HCT116 (cell line): Measurements from ENCODE around the gene TUBB6. TPM values are rescaled to one million over a fixed set of nuclear protein-coding genes. Genes with fewer than 3 reads are reported as not detected.

Source experiments
- ATAC-seq: fragments of 200-7000 bp; cut with Tn5 transposase; 2 replicates; pipeline ENCODE4 v1.9.1; 2020; ENCODE audit warnings: mild to moderate bottlenecking, moderate library complexity
- BruUV-seq: library from RNA; stranded (reverse); fragments of 400-500 nt; replicated peaks from 2 replicates; lab custom pipeline; 2021; lab: Mats Ljungman, UMichigan
- CTCF ChIA-PET: fragments of 300-600 bp; sonication (Branson Sonifier 250); formaldehyde crosslinking; loops from one replicate; lab custom pipeline; 2021; ENCODE audit warnings: antibody characterized with exemption; lab: Charles Lee
- POLR2A ChIA-PET: fragments of 300-600, 350-600 bp; sonication (Branson Sonifier 250); formaldehyde crosslinking; loops from one replicate; lab custom pipeline; 2021; ENCODE audit warnings: antibody characterized with exemption; lab: Charles Lee
- RAD21 ChIA-PET, 2 experiments: fragments of 300-600 bp; sonication (Branson Sonifier 250); formaldehyde crosslinking; loops; one replicate each; lab custom pipeline; 2023; ENCODE audit warnings: low total read pairs in 2 of 2; ENCODE audit not compliant: uncharacterized antibody in 2 of 2, unreplicated experiment in 2 of 2, low non-redundant PET in 1 of 2; lab: Charles Lee
- DNase-seq: peaks from one replicate; pipeline ENCODE4 v3.0.0-alpha.2; 2010; ENCODE audit warnings: low read depth, low spot score
- H2AFZ ChIP-seq: fragments of 200-600 bp; shearing (Covaris generic), sonication (generic); 2 replicates; pipeline ENCODE4 v1.6.1; 2017; ENCODE audit warnings: low read depth, mixed run types, mixed read lengths, antibody characterized with exemption, low read length; ENCODE audit not compliant: poor library complexity, severe bottlenecking
- H3K27ac ChIP-seq: 2 replicates; pipeline ENCODE4 v1.5.1; 2012; ENCODE audit warnings: low read depth, low read length
- H3K27me3 ChIP-seq: fragments of 200-600 bp; sonication (generic); 2 replicates; pipeline ENCODE4 v1.6.1; 2016; ENCODE audit warnings: mixed run types, low read length, mixed read lengths; ENCODE audit not compliant: insufficient read depth
- H3K36me3 ChIP-seq, 2 experiments: fragments of 200-500 bp in 1 of 2; fragments of 200-600 bp in 1 of 2; sonication (Bioruptor generic) in 1 of 2; sonication (generic) in 1 of 2; 2 replicates each; pipeline versions ENCODE4 v1.5.1 to v1.6.1; 2014 to 2016; ENCODE audit warnings: low read length in 2 of 2, inconsistent platforms in 1 of 2, mixed read lengths in 1 of 2, mixed run types in 1 of 2; ENCODE audit not compliant: insufficient read depth in 2 of 2, control insufficient read depth in 1 of 2
- H3K4me1 ChIP-seq, 2 experiments: fragments of 200-600 bp in 1 of 2; sonication (generic) in 1 of 2; 2 replicates each; pipeline versions ENCODE4 v1.5.1 to v1.6.1; 2012 to 2017; ENCODE audit warnings: low read length in 2 of 2, inconsistent platforms in 1 of 2, mild to moderate bottlenecking in 1 of 2, mixed read lengths in 1 of 2, mixed run types in 1 of 2, moderate library complexity in 1 of 2; ENCODE audit not compliant: insufficient read depth in 2 of 2, control insufficient read depth in 1 of 2
- H3K4me2 ChIP-seq: fragments of 200-600 bp; sonication (generic); 2 replicates; pipeline ENCODE4 v1.6.1; 2017; ENCODE audit warnings: mixed run types, low read length, mixed read lengths
- H3K4me3 ChIP-seq, 2 experiments: fragments of 200-600 bp in 1 of 2; sonication (generic) in 1 of 2; replicated peaks in 1 of 2; 2 replicates each; pipeline ENCODE4 v1.5.1; 2011 to 2016; ENCODE audit warnings: low read length in 2 of 2, control low read depth in 1 of 2, low read depth in 1 of 2, mild to moderate bottlenecking in 1 of 2, mixed read lengths in 1 of 2, mixed run types in 1 of 2
- H3K79me2 ChIP-seq: fragments of 200-600 bp; sonication (generic); 2 replicates; pipeline ENCODE4 v1.6.1; 2017; ENCODE audit warnings: mild to moderate bottlenecking, mixed run types, low read length, moderate library complexity, mixed read lengths; ENCODE audit not compliant: insufficient read depth
- H3K9ac ChIP-seq: fragments of 200-600 bp; sonication (generic); 2 replicates; pipeline ENCODE4 v1.6.1; 2016; ENCODE audit warnings: low read length, mixed read lengths
- H3K9me2 ChIP-seq: fragments of 200-600 bp; sonication (generic), shearing (Covaris generic); 2 replicates; pipeline ENCODE4 v1.6.1; 2017; ENCODE audit warnings: mixed run types, mild to moderate bottlenecking, moderate library complexity; ENCODE audit not compliant: insufficient read depth
- H3K9me3 ChIP-seq, 2 experiments: fragments of 200-500 bp in 1 of 2; fragments of 200-600 bp in 1 of 2; sonication (Bioruptor generic) in 1 of 2; sonication (generic) in 1 of 2; 2 replicates each; pipeline ENCODE4 v1.6.1; 2014 to 2017; ENCODE audit warnings: low read length in 2 of 2, mixed read lengths in 2 of 2, inconsistent platforms in 1 of 2, low read depth in 1 of 2, mild to moderate bottlenecking in 1 of 2, mixed run types in 1 of 2, moderate library complexity in 1 of 2; ENCODE audit not compliant: control insufficient read depth in 1 of 2, insufficient read depth in 1 of 2
- H4K20me1 ChIP-seq: fragments of 200-600 bp; sonication (generic), shearing (Covaris generic); 2 replicates; pipeline ENCODE4 v1.6.1; 2017; ENCODE audit warnings: mixed run types, mild to moderate bottlenecking, moderate library complexity; ENCODE audit not compliant: insufficient read depth
- CBX3 ChIP-seq: IDR thresholded peaks from 2 replicates; pipeline ENCODE4 v1.6.1; 2012; ENCODE audit warnings: low read depth
- CEBPB ChIP-seq: IDR thresholded peaks from 2 replicates; pipeline ENCODE4 v1.6.1; 2012; ENCODE audit warnings: low read depth
- EGR1 ChIP-seq: IDR thresholded peaks from 2 replicates; pipeline ENCODE4 v1.6.1; 2012; ENCODE audit warnings: low read depth
- ELF1 ChIP-seq: IDR thresholded peaks from 2 replicates; pipeline ENCODE4 v1.6.1; 2012; ENCODE audit warnings: low read depth, borderline replicate concordance
- EZH2 ChIP-seq: fragments of 200-600 bp; sonication (generic); IDR thresholded peaks from 2 replicates; pipeline ENCODE4 v1.6.1; 2017; ENCODE audit warnings: antibody characterized with exemption, mixed run types
- EZH2phosphoT487 ChIP-seq: fragments of 200-600 bp; IDR thresholded peaks from 2 replicates; pipeline ENCODE4 v1.6.1; 2018; ENCODE audit warnings: antibody characterized with exemption, borderline replicate concordance
- FOSL1 ChIP-seq: IDR thresholded peaks from 2 replicates; pipeline ENCODE4 v1.6.1; 2012; ENCODE audit warnings: low read depth
- JUND ChIP-seq: IDR thresholded peaks from 2 replicates; pipeline ENCODE4 v1.6.1; 2012
- POLR2A ChIP-seq: IDR thresholded peaks from 2 replicates; pipeline ENCODE4 v1.7.0; 2011; ENCODE audit warnings: borderline replicate concordance; ENCODE audit not compliant: insufficient read depth, insufficient read length; ENCODE audit errors: extremely low read depth
- POLR2AphosphoS5 ChIP-seq: IDR thresholded peaks from 2 replicates; pipeline ENCODE4 v1.6.1; 2011; ENCODE audit warnings: mild to moderate bottlenecking, low read depth, low read length, moderate library complexity
- SIN3A ChIP-seq: IDR thresholded peaks from 2 replicates; pipeline ENCODE4 v1.6.1; 2012; ENCODE audit warnings: low read depth
- SP1 ChIP-seq: IDR thresholded peaks from 2 replicates; pipeline ENCODE4 v1.6.1; 2012; ENCODE audit warnings: low read depth
- SRF ChIP-seq: IDR thresholded peaks from 2 replicates; pipeline ENCODE4 v1.6.1; 2012; ENCODE audit warnings: low read depth
- TCF7L2 ChIP-seq: IDR thresholded peaks from 2 replicates; pipeline ENCODE4 v1.7.0; 2011; ENCODE audit warnings: borderline replicate concordance, inconsistent platforms; ENCODE audit not compliant: insufficient read depth, insufficient read length; ENCODE audit errors: extremely low read depth
- ZFX ChIP-seq: fragments of 450-650 bp; IDR thresholded peaks from 2 replicates; pipeline ENCODE4 v1.6.1; 2017
- ZNF274 ChIP-seq: fragments of 200-500 bp; sonication (Bioruptor generic); IDR thresholded peaks from 2 replicates; pipeline ENCODE4 v1.6.1; 2014; ENCODE audit warnings: mild to moderate bottlenecking, low read depth, low read length, inconsistent platforms
- intact Hi-C: fragments of 100-400 bp; cut with micrococcal nuclease; formaldehyde crosslinking; loops from 2 replicates; pipeline ENCODE4 v1.10.0; 2022
- total RNA-seq: library from RNA; stranded (reverse); gene quantifications from one replicate; pipeline ENCODE4 v1.2.1, GENCODE V29; 2021; ENCODE audit not compliant: unreplicated experiment
- TF ChIP-seq, protein P1 (sequence below), 3 experiments: fragments of 200-600 bp in 1 of 3; sonication (generic) in 1 of 3; IDR thresholded peaks in 2 of 3; conservative IDR thresholded peaks in 1 of 3; 2 replicates each; pipeline ENCODE4 v1.5.1; 2012 to 2017; ENCODE audit warnings: low read depth in 2 of 3, low read length in 2 of 3, antibody characterized with exemption in 1 of 3, borderline replicate concordance in 1 of 3, control low read depth in 1 of 3, mild to moderate bottlenecking in 1 of 3, mixed read lengths in 1 of 3, mixed run types in 1 of 3, moderate library complexity in 1 of 3; ENCODE audit not compliant: insufficient read depth in 1 of 3
- TF ChIP-seq, protein P2 (sequence below): IDR thresholded peaks from 2 replicates; pipeline ENCODE4 v1.6.1; 2012
- TF ChIP-seq, protein P3 (sequence below): IDR thresholded peaks from 2 replicates; pipeline ENCODE4 v1.6.1; 2012
- TF ChIP-seq, protein P4 (sequence below): IDR thresholded peaks from 2 replicates; pipeline ENCODE4 v1.6.1; 2011; ENCODE audit warnings: mild to moderate bottlenecking, low read length, moderate library complexity; ENCODE audit not compliant: insufficient replicate concordance; ENCODE audit errors: extremely low read depth

Gene TUBB6
- total RNA-seq, 1 experiment from 2014 or later: 87.4 TPM

DNA sequence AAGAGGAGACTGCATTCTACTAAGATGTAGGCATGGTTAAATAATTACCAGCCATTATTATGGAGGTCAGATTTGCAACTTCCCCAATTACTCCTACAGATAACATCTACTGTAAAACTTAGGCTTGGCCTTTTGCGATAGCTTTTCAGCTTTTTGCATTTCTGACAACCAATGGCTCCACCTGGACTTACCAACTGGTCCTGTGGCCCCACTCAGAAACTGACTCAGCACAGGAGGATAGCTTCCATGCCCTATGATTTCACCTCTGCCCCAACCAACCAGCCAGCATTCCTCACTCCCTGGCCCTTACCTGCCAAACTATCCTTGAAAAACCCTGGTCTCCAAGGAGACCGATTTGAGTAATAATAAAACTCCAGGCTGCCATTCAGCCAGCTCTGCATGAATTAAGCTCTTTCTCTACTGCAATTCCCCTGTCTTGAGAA is 28.2 kb downstream of the TUBB6 start:
- no peak overlapping the region for H3K4me2 ChIP-seq
- no peaks in the 10 kb centered on the region for H3K9me3 ChIP-seq
- H2AFZ ChIP-seq: no peak overlapping the region
- ChIA-PET CTCF (interaction anchor here (1.4 kb wide), 1 partner anchor 8 kb away, joined by 7 read pairs; no protein-coding TSS in a partner anchor), RAD21 (no interaction called here), POLR2A (no interaction called here)
- no peak overlapping the region for H3K27ac ChIP-seq
- no peaks in the 10 kb centered on the region for H3K79me2 ChIP-seq
- H3K27me3 ChIP-seq: no peaks in the 10 kb centered on the region
- H3K4me3 ChIP-seq: no peak overlapping the region
- H3K36me3 ChIP-seq: peaks cover 11 to 27% of the 10 kb centered on the region in 2 experiments
- TF ChIP-seq, protein P1, sequence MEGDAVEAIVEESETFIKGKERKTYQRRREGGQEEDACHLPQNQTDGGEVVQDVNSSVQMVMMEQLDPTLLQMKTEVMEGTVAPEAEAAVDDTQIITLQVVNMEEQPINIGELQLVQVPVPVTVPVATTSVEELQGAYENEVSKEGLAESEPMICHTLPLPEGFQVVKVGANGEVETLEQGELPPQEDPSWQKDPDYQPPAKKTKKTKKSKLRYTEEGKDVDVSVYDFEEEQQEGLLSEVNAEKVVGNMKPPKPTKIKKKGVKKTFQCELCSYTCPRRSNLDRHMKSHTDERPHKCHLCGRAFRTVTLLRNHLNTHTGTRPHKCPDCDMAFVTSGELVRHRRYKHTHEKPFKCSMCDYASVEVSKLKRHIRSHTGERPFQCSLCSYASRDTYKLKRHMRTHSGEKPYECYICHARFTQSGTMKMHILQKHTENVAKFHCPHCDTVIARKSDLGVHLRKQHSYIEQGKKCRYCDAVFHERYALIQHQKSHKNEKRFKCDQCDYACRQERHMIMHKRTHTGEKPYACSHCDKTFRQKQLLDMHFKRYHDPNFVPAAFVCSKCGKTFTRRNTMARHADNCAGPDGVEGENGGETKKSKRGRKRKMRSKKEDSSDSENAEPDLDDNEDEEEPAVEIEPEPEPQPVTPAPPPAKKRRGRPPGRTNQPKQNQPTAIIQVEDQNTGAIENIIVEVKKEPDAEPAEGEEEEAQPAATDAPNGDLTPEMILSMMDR (IDR thresholded peaks at IDR 0.05 in 2 of 3, conservative IDR thresholded peaks at IDR 0.05 in 1 of 3; ENCODE audit: borderline replicate concordance in 1 of 3, insufficient read depth in 1 of 3, low read depth in 2 of 3, low read length in 2 of 3): no peak
- TF ChIP-seq EZH2phosphoT487 (no peak), SP1 (no peak), POLR2A (no peak), ZFX (no peak), EGR1 (no peak), CBX3 (no peak), SRF (no peak), TCF7L2 (no peak), CEBPB (no peak), FOSL1 (no peak), ZNF274 (no peak), JUND (no peak), ELF1 (no peak), SIN3A (no peak), POLR2AphosphoS5 (no peak), EZH2 (no peak)
- TF ChIP-seq, protein P2, sequence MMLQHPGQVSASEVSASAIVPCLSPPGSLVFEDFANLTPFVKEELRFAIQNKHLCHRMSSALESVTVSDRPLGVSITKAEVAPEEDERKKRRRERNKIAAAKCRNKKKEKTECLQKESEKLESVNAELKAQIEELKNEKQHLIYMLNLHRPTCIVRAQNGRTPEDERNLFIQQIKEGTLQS: no peak
- TF ChIP-seq, protein P3, sequence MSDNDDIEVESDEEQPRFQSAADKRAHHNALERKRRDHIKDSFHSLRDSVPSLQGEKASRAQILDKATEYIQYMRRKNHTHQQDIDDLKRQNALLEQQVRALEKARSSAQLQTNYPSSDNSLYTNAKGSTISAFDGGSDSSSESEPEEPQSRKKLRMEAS: no peak
- TF ChIP-seq, protein P4, sequence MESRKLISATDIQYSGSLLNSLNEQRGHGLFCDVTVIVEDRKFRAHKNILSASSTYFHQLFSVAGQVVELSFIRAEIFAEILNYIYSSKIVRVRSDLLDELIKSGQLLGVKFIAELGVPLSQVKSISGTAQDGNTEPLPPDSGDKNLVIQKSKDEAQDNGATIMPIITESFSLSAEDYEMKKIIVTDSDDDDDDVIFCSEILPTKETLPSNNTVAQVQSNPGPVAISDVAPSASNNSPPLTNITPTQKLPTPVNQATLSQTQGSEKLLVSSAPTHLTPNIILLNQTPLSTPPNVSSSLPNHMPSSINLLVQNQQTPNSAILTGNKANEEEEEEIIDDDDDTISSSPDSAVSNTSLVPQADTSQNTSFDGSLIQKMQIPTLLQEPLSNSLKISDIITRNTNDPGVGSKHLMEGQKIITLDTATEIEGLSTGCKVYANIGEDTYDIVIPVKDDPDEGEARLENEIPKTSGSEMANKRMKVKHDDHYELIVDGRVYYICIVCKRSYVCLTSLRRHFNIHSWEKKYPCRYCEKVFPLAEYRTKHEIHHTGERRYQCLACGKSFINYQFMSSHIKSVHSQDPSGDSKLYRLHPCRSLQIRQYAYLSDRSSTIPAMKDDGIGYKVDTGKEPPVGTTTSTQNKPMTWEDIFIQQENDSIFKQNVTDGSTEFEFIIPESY: no peak
- H4K20me1 ChIP-seq: no peaks in the 10 kb centered on the region
- DNase-seq (no peak), ATAC-seq (no peak)
- intact Hi-C loops: no loop called here
- no peak overlapping the region for H3K9ac ChIP-seq
- BruUV-seq: no TSS peak
- no peaks in the 10 kb centered on the region for H3K9me2 ChIP-seq
- peaks cover 10 to 19% of the 10 kb centered on the region in 2 experiments; a peak in 3 of 4 replicates for H3K4me1 ChIP-seq
